PC-3 (cell line): Measurements from ENCODE around the gene KIF9.

Experiments used
- CTCF ChIP-seq: fragments of 300-600 bp; sonication (generic); conservative IDR thresholded peaks from 2 replicates; pipeline ENCODE4 v1.5.1; 2017; ENCODE audit warnings: antibody characterized with exemption, low read depth, mild to moderate bottlenecking, low read length
- EZH2 ChIP-seq: fragments of 300-600 bp; sonication (generic); IDR thresholded peaks from one replicate; pipeline ENCODE4 v1.6.1; 2017; ENCODE audit warnings: antibody characterized with exemption, mild to moderate bottlenecking, low read length; ENCODE audit not compliant: unreplicated experiment

GRCh38 chr3:47265725-47266428 is 16.7 kb downstream of the KIF9 start:
- TF ChIP-seq CTCF: no peak
- no peak for TF ChIP-seq EZH2
